Endodermal cell (in vitro differentiated cells): Measurements from ENCODE around the gene KIAA1755. TPM values are rescaled to one million over a fixed set of nuclear protein-coding genes. Genes with fewer than 3 reads are reported as not detected.

Source experiments
- DNase-seq: peaks from one replicate; pipeline ENCODE4 v3.0.0-alpha.2; 2017
- H3K27ac ChIP-seq: 2 replicates; pipeline ENCODE4 v1.5.1; 2013; ENCODE audit warnings: mild to moderate bottlenecking, low read depth, low read length, moderate library complexity
- H3K27me3 ChIP-seq: 2 replicates; pipeline ENCODE4 v1.6.1; 2013; ENCODE audit warnings: mild to moderate bottlenecking, low read length, moderate library complexity; ENCODE audit not compliant: insufficient read depth, control insufficient read depth, poor library complexity, severe bottlenecking
- H3K36me3 ChIP-seq: 2 replicates; pipeline ENCODE4 v1.7.0; 2013; ENCODE audit warnings: mild to moderate bottlenecking, low read length, moderate library complexity; ENCODE audit not compliant: control insufficient read depth, insufficient read depth
- H3K4me1 ChIP-seq: one replicate; pipeline ENCODE4 v1.7.0; 2013; ENCODE audit warnings: low read length; ENCODE audit not compliant: control insufficient read depth, insufficient read depth
- H3K4me3 ChIP-seq: 2 replicates; pipeline ENCODE4 v1.5.1; 2013; ENCODE audit warnings: mild to moderate bottlenecking, low read length, moderate library complexity
- H3K9ac ChIP-seq: 2 replicates; pipeline ENCODE4 v1.6.1; 2013; ENCODE audit warnings: mild to moderate bottlenecking, low read length, moderate library complexity; ENCODE audit not compliant: poor library complexity, severe bottlenecking; ENCODE audit errors: extremely low read depth
- H3K9me3 ChIP-seq: 2 replicates; pipeline ENCODE4 v1.6.1; 2013; ENCODE audit warnings: mild to moderate bottlenecking, low read length, moderate library complexity; ENCODE audit not compliant: control insufficient read depth
- H3K27ac Mint-ChIP-seq: 2 replicates; pipeline ENCODE4 v1.8.0; 2020; ENCODE audit warnings: mixed read lengths
- H3K27me3 Mint-ChIP-seq: 2 replicates; pipeline ENCODE4 v1.8.0; 2021; ENCODE audit warnings: mild to moderate bottlenecking, mixed read lengths; ENCODE audit not compliant: insufficient read depth
- H3K36me3 Mint-ChIP-seq: 2 replicates; pipeline ENCODE4 v1.8.0; 2020; ENCODE audit warnings: low read depth, mixed read lengths
- H3K4me1 Mint-ChIP-seq: 2 replicates; pipeline ENCODE4 v1.8.0; 2020; ENCODE audit warnings: mixed read lengths
- H3K4me3 Mint-ChIP-seq: 2 replicates; pipeline ENCODE4 v1.8.0; 2020; ENCODE audit warnings: mild to moderate bottlenecking, moderate library complexity, mixed read lengths
- H3K9me3 Mint-ChIP-seq: 2 replicates; pipeline ENCODE4 v1.8.0; 2020; ENCODE audit warnings: mild to moderate bottlenecking, mixed read lengths
- CTCF ChIP-seq: fragments of 200-600 bp; sonication (generic); conservative IDR thresholded peaks from 2 replicates; pipeline ENCODE4 v1.5.0; 2021; ENCODE audit warnings: antibody characterized with exemption, mild to moderate bottlenecking
- WGBS, 2 experiments: methylation state at CpG; one replicate each; pipeline versions ENCODE4 v1.1.5 to v1.1.7; 2013; ENCODE audit warnings: missing lambda C conversion rate in 2 of 2, mixed read lengths in 1 of 2; ENCODE audit not compliant: insufficient coverage in 1 of 2, insufficient read length in 1 of 2; 5-methylcytosine and 5-hydroxymethylcytosine counted together
- total RNA-seq, 2 donors: library from RNA; stranded (reverse); fragmentation: NEBNext Ultra II Directional in 1 of 2; extraction: Animal tissue kit (Norgen Biotek cat#: 25700) in 1 of 2; gene quantifications; 2 replicates in 1 of 2; 3 replicates in 1 of 2; pipeline ENCODE4 v1.2.1, GENCODE V29; 2021

The KIAA1755 gene
- total RNA-seq, 2 donors from 2014 or later, result not detected

DNA sequence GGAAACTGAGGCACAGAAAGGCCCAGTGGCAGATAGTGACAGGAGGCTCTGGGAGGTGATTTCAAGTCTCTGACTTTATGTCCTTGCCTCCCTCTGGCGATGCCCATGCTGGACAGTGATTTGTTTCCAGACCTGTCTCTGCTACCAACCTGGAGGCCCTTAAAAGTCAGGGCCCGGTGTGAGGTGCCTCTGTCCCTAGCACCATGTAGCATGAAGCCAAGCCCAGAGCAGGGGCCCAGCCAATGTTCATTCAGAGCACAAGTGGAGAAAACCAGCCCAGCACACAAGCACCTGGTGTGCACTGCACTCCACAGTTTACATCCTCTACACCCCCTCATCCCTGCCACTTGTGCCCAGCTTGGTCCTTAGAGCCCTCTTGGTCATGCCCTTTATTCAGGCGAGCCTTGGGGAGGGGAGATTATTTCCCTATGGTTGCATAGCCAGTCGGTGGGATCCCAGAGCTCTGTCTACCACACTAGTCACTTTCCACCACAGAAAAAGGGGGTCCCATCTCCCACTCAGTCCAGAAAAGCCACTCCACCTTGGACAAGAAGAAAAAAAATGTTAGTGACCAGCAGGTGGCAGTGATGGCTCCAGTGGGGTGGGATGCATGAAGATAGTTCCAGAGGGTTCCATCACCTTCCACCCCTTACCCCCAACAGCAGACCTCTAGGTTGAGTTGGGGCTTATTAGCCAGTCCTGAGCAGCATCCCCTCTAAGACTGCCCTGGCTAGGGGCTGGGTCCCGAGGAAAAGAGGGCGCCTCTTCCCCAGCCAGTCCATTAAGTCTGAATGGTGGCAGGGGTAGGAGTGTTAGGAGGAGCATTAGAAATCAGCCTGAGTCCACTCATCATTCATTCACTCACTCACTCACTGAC lies 30.9 kb downstream of the KIAA1755 start:
- Histone ChIP-seq H3K4me3 (no peak overlapping the region), H3K36me3 (no peaks in the 10 kb centered on the region), H3K9ac (no peak overlapping the region), H3K27me3 (no peaks in the 10 kb centered on the region), H3K27ac (no peak overlapping the region), H3K4me1 (no peaks in the 10 kb centered on the region), H3K9me3 (no peaks in the 10 kb centered on the region)
- TF ChIP-seq CTCF, result peak; percentile 74
- Mint-ChIP-seq H3K36me3 (no peaks in the 10 kb centered on the region), H3K9me3 (no peaks in the 10 kb centered on the region), H3K27ac (no peak overlapping the region), H3K27me3 (peaks cover 2% of the 10 kb centered on the region), H3K4me3 (no peak overlapping the region), H3K4me1 (no peaks in the 10 kb centered on the region)
- WGBS, 2 experiments, result 80 to 100% methylated on average over 2 to 3 of the region's 6 CpGs
- DNase-seq, result peak; percentile 65

DNA sequence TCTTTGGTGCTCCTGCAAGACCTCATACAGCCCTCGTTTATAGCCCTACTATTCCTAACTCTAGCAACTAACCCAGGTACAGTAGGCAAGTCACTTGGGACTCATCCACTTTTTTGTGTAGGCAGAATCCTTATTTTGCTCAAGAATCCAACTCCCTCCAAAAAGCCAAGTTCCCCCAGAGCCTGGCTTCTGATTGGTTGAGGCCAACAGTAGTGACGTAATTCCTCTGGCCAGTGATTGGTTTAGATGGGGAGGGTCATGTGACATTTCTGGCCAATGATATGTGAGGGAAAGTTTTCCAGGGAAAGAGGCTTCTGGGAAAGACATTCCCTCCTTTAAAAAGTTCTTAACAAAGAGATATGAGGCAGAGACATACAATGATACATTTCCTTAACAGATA lies 32.1 kb downstream of the KIAA1755 start:
- DNase-seq, result no peak
- H3K36me3 ChIP-seq, result no peaks in the 10 kb centered on the region
- 74 to 91% methylated on average over 1 to 2 of the region's 2 CpGs for WGBS, 2 experiments
- no peaks in the 10 kb centered on the region for H3K4me1 ChIP-seq
- no peak overlapping the region for H3K27ac Mint-ChIP-seq
- H3K27me3 Mint-ChIP-seq, result peaks cover 2% of the 10 kb centered on the region
- no peaks in the 10 kb centered on the region for H3K9me3 ChIP-seq
- no peaks in the 10 kb centered on the region for H3K9me3 Mint-ChIP-seq
- TF ChIP-seq CTCF, result no peak
- H3K36me3 Mint-ChIP-seq, result no peaks in the 10 kb centered on the region
- H3K4me3 ChIP-seq, result no peak overlapping the region
- H3K27ac ChIP-seq, result no peak overlapping the region
- H3K4me1 Mint-ChIP-seq, result no peaks in the 10 kb centered on the region
- no peaks in the 10 kb centered on the region for H3K27me3 ChIP-seq
- H3K9ac ChIP-seq, result no peak overlapping the region
- no peak overlapping the region for H3K4me3 Mint-ChIP-seq

- 90 to 100% methylated on average over 7 to 11 of the region's 11 CpGs for WGBS, 2 experiments
- Mint-ChIP-seq H3K27me3 (peaks cover 2% of the 10 kb centered on the region), H3K4me3 (no peak overlapping the region), H3K4me1 (no peaks in the 10 kb centered on the region), H3K9me3 (no peaks in the 10 kb centered on the region), H3K36me3 (no peaks in the 10 kb centered on the region), H3K27ac (no peak overlapping the region)
- Histone ChIP-seq H3K4me1 (no peaks in the 10 kb centered on the region), H3K4me3 (no peak overlapping the region), H3K27me3 (no peaks in the 10 kb centered on the region), H3K9ac (no peak overlapping the region), H3K9me3 (no peaks in the 10 kb centered on the region), H3K27ac (no peak overlapping the region), H3K36me3 (no peaks in the 10 kb centered on the region)
- TF ChIP-seq CTCF, result no peak
- no peak for DNase-seq
Observed at GRCh38 chr20:38227420-38228360, 32.8 kb downstream of the KIAA1755 start.
